Ureter (tissue), 1 donor: ENCODE data around the gene KCTD2. TPM values are rescaled to one million over a fixed set of nuclear protein-coding genes. Genes with fewer than 3 reads are reported as not detected.
A peak's percentile ranks its signal among the peaks of the same experiment; 100 is the strongest.

ENCODE experiments used
- DNase-seq: peaks from one replicate; pipeline ENCODE4 v3.0.0-alpha.2; 2020; ENCODE audit warnings: low spot score
- total RNA-seq: library from RNA; stranded (reverse); gene quantifications from one replicate; pipeline ENCODE4 v1.2.4, GENCODE V29; 2023
- donor health status: DM: yes; HTN: yes; CAD: no.

Gene KCTD2
- total RNA-seq, 1 donor from 2014 or later: 25.3 TPM

DNA sequence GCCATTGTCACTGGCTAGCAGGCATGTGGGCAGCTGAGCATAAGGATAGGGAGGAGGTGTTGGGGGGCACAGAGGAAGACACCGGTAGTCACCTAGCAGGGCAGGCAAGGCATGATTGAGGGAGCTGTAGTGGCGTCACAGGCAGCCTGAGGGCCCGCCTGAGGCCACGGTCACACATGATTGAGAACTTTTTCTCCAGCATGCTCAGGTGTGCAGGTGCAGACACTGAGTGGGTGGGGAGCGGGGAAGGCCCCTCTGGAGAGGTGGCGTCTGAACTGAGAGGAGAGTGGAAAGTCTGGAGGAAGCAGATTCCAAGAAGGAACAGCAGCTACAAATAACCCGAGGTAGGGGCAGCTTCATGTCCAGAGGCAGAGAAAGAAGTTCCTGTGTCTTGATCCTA is 51.8 kb downstream of the KCTD2 start:
- no peak for DNase-seq

DNA sequence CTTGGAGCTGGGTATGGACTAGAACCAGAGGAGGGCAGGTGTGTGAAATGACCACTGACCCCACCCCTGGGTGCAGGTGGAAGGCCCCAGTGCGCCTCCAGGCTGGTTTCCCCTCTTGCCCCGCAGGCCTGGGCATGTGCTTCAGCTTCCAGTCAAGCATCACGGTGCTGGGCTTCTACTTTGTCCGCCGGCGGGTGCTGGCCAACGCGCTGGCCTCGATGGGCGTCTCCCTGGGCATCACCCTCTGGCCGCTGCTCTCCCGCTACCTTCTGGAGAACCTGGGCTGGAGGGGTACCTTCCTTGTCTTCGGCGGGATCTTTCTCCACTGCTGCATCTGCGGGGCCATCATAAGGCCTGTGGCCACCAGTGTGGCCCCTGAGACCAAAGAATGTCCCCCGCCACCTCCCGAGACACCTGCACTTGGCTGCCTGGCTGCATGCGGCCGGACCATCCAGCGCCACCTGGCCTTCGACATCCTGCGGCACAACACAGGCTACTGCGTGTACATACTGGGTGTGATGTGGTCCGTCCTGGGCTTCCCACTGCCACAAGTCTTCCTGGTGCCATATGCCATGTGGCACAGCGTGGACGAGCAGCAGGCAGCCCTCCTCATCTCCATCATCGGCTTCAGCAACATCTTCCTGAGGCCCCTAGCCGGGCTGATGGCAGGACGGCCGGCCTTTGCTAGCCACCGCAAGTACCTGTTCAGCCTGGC is 53.0 kb downstream of the KCTD2 start:
- DNase-seq: no peak

DNA sequence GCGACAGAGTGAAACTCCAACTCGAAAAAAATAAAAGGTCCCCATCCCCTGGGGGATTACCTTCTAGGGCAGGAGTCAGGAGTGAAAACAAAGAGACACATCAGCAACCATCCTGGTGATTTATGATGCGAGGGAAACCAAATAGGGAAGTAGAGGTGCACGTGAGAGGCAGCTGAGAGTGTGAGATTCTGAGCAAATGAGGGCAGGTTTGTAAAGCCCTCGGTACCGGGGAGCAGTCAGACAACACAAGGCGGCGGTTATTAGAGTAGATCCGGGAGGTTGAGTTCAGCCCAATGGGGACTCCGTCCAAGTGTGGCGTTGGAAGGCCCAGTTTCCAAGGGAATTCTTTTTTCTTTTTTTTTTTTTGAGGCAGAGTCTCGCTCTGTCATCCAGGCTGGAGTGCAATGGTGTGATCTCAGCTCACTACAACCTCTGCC is 55.4 kb downstream of the KCTD2 start:
- DNase-seq: no peak

DNA sequence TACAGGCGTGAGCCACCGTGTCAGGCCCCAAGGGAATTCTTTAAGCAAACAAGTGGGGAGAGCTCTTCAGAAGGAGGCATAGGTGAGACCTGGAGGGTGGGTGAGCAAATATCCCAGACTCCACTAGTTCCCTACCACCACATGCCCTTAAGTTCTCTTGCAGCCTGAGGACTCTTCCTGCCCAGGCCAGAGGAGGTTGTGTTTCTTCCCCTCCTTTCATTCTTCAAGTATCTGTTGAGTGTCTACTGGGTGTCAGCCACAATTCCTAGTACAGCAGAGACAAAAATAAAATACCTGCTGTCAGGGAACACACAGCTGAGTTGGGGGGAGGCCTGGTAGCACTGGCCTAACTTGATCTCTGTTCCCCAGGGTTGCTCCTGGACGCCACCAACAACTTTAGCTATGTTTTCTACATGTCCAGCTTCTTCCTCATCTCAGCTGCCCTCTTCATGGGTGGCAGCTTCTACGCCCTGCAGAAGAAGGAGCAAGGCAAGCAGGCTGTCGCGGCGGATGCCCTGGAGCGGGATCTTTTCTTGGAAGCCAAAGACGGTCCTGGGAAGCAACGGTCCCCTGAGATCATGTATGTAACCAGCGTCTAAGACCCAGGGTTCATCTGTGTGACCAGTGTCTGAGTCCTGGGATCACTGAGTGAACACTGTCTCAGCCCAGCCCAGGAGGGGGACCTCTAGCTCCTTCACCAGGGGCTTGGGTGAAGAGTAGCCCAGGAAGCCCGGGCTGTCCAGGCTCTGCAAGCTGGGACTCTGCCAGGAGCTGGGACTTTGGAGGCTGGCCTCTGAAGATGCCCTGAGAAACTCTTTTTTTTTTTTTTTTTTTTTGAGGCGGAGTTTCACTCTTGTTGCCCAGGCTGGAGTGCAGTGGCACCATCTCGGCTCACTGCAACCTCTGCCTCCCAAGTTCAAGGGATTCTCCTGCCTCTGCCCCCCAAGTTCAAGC is 56.9 kb downstream of the KCTD2 start:
- DNase-seq: no peak

DNA sequence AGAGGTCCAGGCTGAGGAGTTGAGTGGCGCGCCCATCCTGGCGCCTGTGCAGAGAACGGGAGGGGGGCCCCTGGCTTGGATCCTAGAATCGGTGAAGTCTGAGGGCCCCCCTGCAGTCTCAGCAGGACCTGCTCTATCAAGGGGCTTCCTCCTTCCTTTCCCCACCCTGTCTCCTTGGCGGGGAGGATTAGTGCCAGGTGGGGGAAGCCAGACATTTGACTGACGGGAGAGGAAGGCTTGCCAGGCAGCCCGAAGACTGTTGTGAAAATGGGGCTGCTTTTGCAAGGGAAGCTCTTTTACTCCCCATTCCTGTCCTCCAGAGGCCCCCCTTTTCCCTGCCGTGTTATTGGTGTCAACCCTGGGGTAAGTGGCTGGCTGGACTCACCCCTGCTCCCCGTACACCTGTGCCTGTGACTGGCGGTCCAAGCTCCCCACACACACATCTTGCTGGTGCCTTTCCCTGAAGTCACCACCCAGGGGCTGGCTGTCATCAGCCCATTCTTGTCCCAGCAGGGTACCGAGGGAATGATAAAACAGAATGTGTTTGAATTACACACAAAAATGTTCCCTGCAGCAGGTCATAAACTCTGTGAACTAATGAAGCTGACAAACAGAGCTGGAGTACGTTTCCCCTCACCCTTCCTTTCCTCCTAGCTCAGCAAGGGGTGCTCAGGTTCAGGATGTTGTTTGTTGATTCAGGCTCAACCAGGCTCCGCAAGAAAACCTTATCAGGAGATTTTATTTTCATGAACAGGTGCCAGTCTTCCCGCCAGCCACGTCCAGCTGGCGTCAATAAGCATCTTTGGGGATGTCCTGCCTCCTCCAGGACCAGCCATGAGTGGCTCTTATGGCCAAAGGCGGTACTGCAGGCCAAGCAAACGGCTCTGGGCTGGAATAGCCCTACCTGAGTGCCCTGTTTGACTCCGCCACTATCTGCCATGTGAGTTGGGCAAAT is 58.4 kb downstream of the KCTD2 start:
- peak; percentile 73 for DNase-seq

DNA sequence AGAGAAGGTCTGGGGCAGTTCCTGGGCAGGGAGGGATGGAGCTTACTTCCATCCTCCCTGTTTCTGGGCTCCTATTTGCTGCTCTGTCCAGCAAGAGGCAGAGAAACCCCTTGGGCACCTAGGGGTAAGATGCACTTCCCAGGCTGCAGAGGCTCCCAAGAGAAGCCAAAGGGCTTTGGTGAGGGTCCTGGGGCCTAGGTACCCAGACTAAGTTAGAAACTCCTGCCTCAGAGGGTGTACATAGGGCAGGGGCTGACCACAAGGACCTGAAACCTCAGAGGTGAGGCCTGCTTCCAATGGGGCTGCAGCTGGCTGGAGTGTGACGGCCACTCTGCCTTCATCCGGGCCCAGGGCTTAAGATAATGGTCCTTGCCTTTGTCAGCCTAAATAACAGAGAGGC is 61.2 kb downstream of the KCTD2 start:
- no peak for DNase-seq

DNA sequence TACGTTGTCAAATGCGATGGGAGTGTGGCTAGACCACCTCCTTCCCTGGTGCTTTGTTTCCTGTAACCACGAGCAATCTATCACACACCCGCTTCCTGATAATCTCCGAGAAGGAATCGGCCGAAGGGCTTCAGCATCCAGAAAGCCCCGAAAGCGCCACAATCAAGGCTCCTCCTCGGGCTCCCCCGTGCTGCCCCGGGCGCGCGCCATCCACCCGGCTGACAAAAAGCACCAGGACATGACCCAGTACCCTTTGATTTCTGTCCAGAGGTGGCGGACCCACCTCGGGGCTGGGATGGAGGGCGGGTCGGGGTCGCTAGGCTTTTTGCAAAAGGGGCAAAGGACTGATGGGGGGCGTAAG is 62.0 kb downstream of the KCTD2 start:
- no peak for DNase-seq

DNA sequence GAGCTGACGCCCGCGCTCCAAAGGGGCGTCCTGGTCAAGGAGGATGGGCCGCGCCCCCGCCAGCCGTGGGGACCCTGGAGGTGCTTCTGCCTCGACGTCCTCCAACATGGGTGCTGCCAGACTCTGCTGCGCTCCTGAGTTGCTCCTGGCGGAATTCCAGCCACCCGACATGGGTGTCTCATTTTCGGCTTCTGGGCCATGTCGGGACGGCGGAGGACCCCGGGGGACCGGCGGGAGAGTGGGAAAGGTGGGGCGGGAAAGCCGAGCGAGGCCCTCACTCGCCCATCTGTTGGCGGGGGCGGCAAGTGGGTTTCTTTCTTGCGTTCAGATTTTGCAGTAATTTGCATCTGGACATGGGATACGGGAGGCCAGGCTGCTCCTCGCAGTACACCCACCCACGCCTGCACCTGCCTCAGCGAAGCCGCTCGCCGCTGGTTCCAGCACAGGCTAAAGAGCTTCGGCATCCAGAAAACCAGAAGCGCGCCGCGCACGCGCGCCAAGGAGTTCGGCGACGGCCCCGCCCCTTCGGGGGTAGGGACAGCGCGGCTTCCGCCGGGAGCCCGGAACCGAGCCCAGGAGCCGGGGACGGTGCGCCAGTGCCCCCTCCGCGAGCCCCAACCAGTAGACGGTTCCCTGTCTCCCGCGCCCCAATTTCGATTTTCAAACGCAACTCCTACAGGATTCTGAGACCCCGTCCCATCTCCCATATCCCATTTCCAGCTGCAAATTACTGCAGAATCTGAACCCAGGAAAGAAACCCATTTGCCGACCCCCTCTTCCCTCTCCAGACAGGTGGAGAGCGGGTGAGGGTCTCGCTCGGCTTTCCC is 62.6 kb downstream of the KCTD2 start, which contains the start of gene ARMC7:
ARMC7 (plus strand) TSS at position 563 of the 827 bp plus-strand sequence. CDS start 320 bp downstream, outside the sequence.
- peak; percentile 93 for DNase-seq

DNA sequence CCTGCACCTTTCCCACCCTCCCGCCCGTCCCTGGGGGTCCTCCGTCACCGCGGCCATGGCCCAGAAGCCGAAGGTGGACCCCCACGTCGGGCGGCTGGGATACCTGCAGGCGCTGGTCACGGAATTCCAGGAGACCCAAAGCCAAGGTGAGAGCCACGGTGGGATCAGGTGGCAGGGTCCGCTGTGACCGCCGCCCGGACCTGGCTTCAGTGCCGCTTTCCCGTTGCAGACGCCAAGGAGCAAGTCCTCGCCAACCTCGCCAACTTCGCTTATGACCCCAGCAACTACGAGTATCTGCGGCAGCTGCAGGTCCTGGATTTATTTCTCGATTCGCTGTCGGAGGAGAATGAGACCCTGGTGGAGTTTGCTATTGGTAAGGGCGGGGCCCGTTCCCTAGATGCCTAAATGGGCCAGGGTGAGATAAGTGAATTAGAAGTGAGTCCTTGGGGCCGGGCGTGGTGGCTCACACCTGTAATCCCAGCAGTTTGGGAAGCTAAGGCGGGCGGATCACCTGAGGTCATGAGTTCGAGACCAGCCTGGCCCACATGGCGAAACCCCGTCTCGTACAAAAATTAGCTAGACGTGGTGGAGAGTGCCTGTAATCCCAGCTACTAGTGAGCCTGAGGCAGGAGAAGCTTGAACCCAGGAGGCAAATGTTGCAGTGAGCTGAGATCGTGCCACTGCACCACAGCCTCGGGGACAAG is 63.4 kb downstream of the KCTD2 start:
- no peak for DNase-seq

DNA sequence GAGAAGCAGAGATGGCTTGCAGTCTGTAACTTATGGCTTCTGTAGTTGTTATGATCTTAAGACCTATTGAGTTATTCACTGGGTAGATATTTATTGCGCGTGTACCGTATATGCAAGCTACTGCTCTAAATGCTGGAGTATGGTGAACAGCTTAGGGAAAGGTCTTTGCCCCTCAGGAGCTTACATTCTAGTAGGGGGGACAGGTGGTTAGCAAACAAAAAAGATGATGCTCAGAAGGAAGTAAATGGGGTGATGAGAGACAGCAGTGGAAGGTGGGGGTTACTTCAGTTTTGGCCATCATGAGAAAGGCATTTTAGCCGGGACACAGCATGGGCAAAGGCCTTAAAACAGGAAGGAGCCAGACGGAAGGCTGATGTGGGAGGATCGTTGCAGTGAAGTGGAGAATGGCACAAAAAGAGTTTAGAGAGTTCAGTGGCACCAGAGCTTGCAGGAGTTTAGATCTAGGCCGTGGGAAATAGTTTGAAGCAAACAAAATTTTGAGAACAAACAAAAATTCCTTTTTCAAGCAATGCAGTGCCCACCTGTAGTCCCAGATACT is 64.8 kb downstream of the KCTD2 start:
- no peak for DNase-seq

DNA sequence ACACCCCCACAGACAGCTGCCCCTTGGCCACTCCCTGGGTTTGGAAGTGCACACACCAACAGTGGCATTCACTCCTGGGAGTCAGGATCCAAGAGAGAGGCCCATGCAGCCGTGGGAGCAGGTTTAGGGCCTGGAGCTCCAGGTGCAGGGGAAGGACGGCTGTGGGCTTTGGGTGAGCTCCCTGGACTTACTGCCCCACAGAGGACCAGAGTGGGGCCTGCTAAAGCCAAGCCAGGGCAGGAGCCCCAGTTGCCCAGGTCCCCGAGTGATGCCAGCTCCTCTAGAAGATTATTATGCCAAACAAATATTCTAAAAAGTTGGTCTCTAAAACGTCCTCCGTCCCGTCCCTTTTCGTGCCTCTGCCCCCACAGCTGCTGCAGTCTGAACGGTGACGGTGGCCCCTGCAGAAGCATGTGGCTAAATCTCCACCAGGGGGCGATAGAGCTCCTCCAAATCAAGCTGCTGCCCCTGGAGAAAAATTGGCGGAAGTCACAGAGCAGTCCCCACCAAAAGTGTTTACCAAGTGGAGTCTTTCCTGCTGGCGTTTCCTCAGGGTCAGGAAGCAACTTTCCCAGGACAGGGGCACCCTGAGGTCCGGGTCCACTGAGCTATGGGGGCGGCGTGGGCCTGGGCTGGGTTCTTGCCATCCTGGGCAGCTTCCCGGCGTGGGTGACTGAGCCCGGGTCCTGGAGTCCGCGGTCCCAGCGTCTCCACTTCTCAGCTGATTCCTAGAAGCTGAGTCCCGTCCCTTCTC is 67.0 kb downstream of the KCTD2 start:
- DNase-seq: peak; percentile 94

DNA sequence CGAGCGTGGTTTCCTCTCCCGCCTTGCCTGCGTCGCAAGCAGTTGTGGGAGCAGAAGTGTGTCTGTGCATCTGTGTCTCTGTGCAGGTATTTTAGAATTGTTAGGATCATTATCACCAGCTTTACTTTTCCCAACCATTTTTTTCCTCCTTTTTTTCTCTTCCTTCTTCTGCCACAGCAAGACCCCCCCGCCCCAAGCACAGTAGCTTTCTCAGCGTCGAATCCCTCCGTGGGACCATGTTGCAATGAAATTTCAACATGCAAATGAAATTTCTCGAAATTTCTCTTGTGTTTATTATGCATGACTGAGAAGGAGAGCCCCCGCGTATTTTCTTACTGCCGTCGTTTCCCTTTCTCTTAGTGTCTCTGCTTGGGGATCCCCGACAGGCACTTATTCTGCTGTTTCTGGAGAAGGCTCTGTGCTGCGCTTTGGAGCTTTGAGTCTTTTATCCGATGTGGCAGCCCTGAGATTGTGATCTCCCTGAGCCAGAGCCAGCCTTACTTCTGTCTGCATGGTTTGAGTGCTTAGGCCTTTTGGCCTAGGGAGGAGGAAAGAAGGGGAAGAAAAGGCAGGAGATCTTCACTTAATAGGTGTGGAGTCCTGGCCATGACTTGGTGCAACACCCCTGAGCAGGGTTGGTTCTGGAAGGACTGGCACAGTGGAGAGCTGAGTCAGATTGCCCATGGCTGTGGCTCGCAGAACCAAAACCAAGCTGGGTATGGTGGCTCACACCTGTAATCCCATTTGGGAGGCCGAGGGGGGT is 67.7 kb downstream of the KCTD2 start:
- no peak for DNase-seq

Other genes with a start within 250 kb of the KCTD2 start
- 0.23 TPM for gene GRIN2C, start 187.3 kb upstream of the KCTD2 start, total RNA-seq
- gene FDXR, start 174.2 kb upstream of the KCTD2 start, total RNA-seq: 18.4 TPM
- gene FADS6, start 153.6 kb upstream of the KCTD2 start, total RNA-seq: 7.3 TPM
- gene USH1G, start 124.0 kb upstream of the KCTD2 start, total RNA-seq: 1.4 TPM
- not detected for gene OTOP2, start 123.0 kb upstream of the KCTD2 start, total RNA-seq
- not detected for gene OTOP3, start 111.3 kb upstream of the KCTD2 start, total RNA-seq
- 78.1 TPM for gene HID1, start 74.5 kb upstream of the KCTD2 start, total RNA-seq
- 11.4 TPM for gene CDR2L, start 59.6 kb upstream of the KCTD2 start, total RNA-seq
- gene MRPL58, start 34.6 kb upstream of the KCTD2 start, total RNA-seq: 32.1 TPM
- gene ATP5PD, start 256 bp upstream of the KCTD2 start, total RNA-seq: 270 TPM
- gene SLC16A5, start 40.7 kb downstream of the KCTD2 start, total RNA-seq: 77.7 TPM
- 13.8 TPM for gene ARMC7, start 62.7 kb downstream of the KCTD2 start, total RNA-seq
- gene NT5C, start 84.5 kb downstream of the KCTD2 start, total RNA-seq: 81.6 TPM
- gene JPT1, start 107.3 kb downstream of the KCTD2 start, total RNA-seq: 93.9 TPM
- 326 TPM for gene SUMO2, start 135.7 kb downstream of the KCTD2 start, total RNA-seq
- gene NUP85, start 158.5 kb downstream of the KCTD2 start, total RNA-seq: 88.6 TPM
- gene GGA3, start 214.4 kb downstream of the KCTD2 start, total RNA-seq: 61.4 TPM
- gene MRPS7, start 214.7 kb downstream of the KCTD2 start, total RNA-seq: 57.0 TPM
- gene MIF4GD, start 224.0 kb downstream of the KCTD2 start, total RNA-seq: 19.9 TPM
- gene SLC25A19, start 242.2 kb downstream of the KCTD2 start, total RNA-seq: 8.8 TPM